Measurements from ENCODE around the gene NPHS1. TPM values are rescaled to one million over a fixed set of nuclear protein-coding genes. Genes with fewer than 3 reads are reported as not detected.

The NPHS1 gene
- total and polyA plus RNA-seq, 2 donors, result 0.34 to 2.4 TPM

- Histone ChIP-seq H3K27me3 (ENCODE audit: control insufficient read depth in 2 of 2, insufficient read depth in 1 of 2, low read length in 1 of 2) (no peaks in the 10 kb centered on the region), H3K36me3 (ENCODE audit: control insufficient read depth in 2 of 2, insufficient read depth in 2 of 2, low read length in 1 of 2) (no peaks in the 10 kb centered on the region), H3K9me3 (ENCODE audit: control insufficient read depth in 2 of 2, insufficient read depth in 1 of 2, low read length in 1 of 2) (no peaks in the 10 kb centered on the region), H3K27ac (ENCODE audit: low read depth in 1 of 2, low read length in 1 of 2) (no peak overlapping the region), H3K4me1 (ENCODE audit: control insufficient read depth in 2 of 2, insufficient read depth in 2 of 2, low read length in 2 of 2) (no peaks in the 10 kb centered on the region), H3K4me3 (ENCODE audit: low read length in 2 of 2) (no peak overlapping the region)
- no peak for DNase-seq (ENCODE audit: low read depth in 6 of 9, low spot score in 9 of 9)
- 87% methylated on average over 4 of the region's 4 CpGs for WGBS
Observed at GRCh38 chr19:35832054-35832453, 20.2 kb downstream of the NPHS1 start.

- WGBS, result 88% methylated on average over 18 of the region's 18 CpGs
- Histone ChIP-seq H3K27ac (ENCODE audit: low read depth in 1 of 2, low read length in 1 of 2) (no peak overlapping the region), H3K4me1 (ENCODE audit: control insufficient read depth in 2 of 2, insufficient read depth in 2 of 2, low read length in 2 of 2) (no peaks in the 10 kb centered on the region), H3K36me3 (ENCODE audit: control insufficient read depth in 2 of 2, insufficient read depth in 2 of 2, low read length in 1 of 2) (no peaks in the 10 kb centered on the region), H3K9me3 (ENCODE audit: control insufficient read depth in 2 of 2, insufficient read depth in 1 of 2, low read length in 1 of 2) (no peaks in the 10 kb centered on the region), H3K4me3 (ENCODE audit: low read length in 2 of 2) (no peak overlapping the region), H3K27me3 (ENCODE audit: control insufficient read depth in 2 of 2, insufficient read depth in 1 of 2, low read length in 1 of 2) (no peaks in the 10 kb centered on the region)
- no peak for DNase-seq (ENCODE audit: low read depth in 6 of 9, low spot score in 9 of 9)
Observed at GRCh38 chr19:35830986-35831385, 21.3 kb downstream of the NPHS1 start.

GRCh38 chr19:35828692-35829301, 23.5 kb downstream of the NPHS1 start:
- H3K9me3 ChIP-seq (ENCODE audit: control insufficient read depth in 2 of 2, insufficient read depth in 1 of 2, low read length in 1 of 2), result no peaks in the 10 kb centered on the region
- WGBS, result 18% methylated on average over 12 of the region's 12 CpGs
- H3K4me3 ChIP-seq (ENCODE audit: low read length in 2 of 2), result no peak overlapping the region
- DNase-seq (ENCODE audit: low read depth in 6 of 9, low spot score in 9 of 9), result peak; percentile 38 to 79 (median 64)
- no peaks in the 10 kb centered on the region for H3K4me1 ChIP-seq (ENCODE audit: control insufficient read depth in 2 of 2, insufficient read depth in 2 of 2, low read length in 2 of 2)
- H3K27ac ChIP-seq (ENCODE audit: low read depth in 1 of 2, low read length in 1 of 2), result no peak overlapping the region
- no peaks in the 10 kb centered on the region for H3K36me3 ChIP-seq (ENCODE audit: control insufficient read depth in 2 of 2, insufficient read depth in 2 of 2, low read length in 1 of 2)
- H3K27me3 ChIP-seq (ENCODE audit: control insufficient read depth in 2 of 2, insufficient read depth in 1 of 2, low read length in 1 of 2), result no peaks in the 10 kb centered on the region

- H3K27me3 ChIP-seq (ENCODE audit: control insufficient read depth in 2 of 2, insufficient read depth in 1 of 2, low read length in 1 of 2), result no peaks in the 10 kb centered on the region
- no peak for DNase-seq (ENCODE audit: low read depth in 6 of 9, low spot score in 9 of 9)
- H3K4me1 ChIP-seq (ENCODE audit: control insufficient read depth in 2 of 2, insufficient read depth in 2 of 2, low read length in 2 of 2), result no peaks in the 10 kb centered on the region
- H3K9me3 ChIP-seq (ENCODE audit: control insufficient read depth in 2 of 2, insufficient read depth in 1 of 2, low read length in 1 of 2), result no peaks in the 10 kb centered on the region
- no peak overlapping the region for H3K27ac ChIP-seq (ENCODE audit: low read depth in 1 of 2, low read length in 1 of 2)
- no peak overlapping the region for H3K4me3 ChIP-seq (ENCODE audit: low read length in 2 of 2)
- no peaks in the 10 kb centered on the region for H3K36me3 ChIP-seq (ENCODE audit: control insufficient read depth in 2 of 2, insufficient read depth in 2 of 2, low read length in 1 of 2)
- WGBS, result 90% methylated on average over 5 of the region's 5 CpGs
Observed at GRCh38 chr19:35824150-35824549, 28.2 kb downstream of the NPHS1 start.

- Histone ChIP-seq H3K4me3 (ENCODE audit: low read length in 2 of 2) (no peak overlapping the region), H3K9me3 (ENCODE audit: control insufficient read depth in 2 of 2, insufficient read depth in 1 of 2, low read length in 1 of 2) (no peaks in the 10 kb centered on the region), H3K27ac (ENCODE audit: low read depth in 1 of 2, low read length in 1 of 2) (no peak overlapping the region), H3K27me3 (ENCODE audit: control insufficient read depth in 2 of 2, insufficient read depth in 1 of 2, low read length in 1 of 2) (no peaks in the 10 kb centered on the region), H3K4me1 (ENCODE audit: control insufficient read depth in 2 of 2, insufficient read depth in 2 of 2, low read length in 2 of 2) (no peaks in the 10 kb centered on the region), H3K36me3 (ENCODE audit: control insufficient read depth in 2 of 2, insufficient read depth in 2 of 2, low read length in 1 of 2) (no peaks in the 10 kb centered on the region)
- DNase-seq (ENCODE audit: low read depth in 6 of 9, low spot score in 9 of 9), result no peak
- 64% methylated on average over 3 of the region's 3 CpGs for WGBS
Observed at GRCh38 chr19:35822579-35822978, 29.7 kb downstream of the NPHS1 start.

GRCh38 chr19:35818445-35818844, 33.9 kb downstream of the NPHS1 start:
- no peak overlapping the region for H3K27ac ChIP-seq (ENCODE audit: low read depth in 1 of 2, low read length in 1 of 2)
- H3K4me3 ChIP-seq (ENCODE audit: low read length in 2 of 2), result no peak overlapping the region
- H3K4me1 ChIP-seq (ENCODE audit: control insufficient read depth in 2 of 2, insufficient read depth in 2 of 2, low read length in 2 of 2), result no peaks in the 10 kb centered on the region
- no peak for DNase-seq (ENCODE audit: low read depth in 6 of 9, low spot score in 9 of 9)
- H3K9me3 ChIP-seq (ENCODE audit: control insufficient read depth in 2 of 2, insufficient read depth in 1 of 2, low read length in 1 of 2), result no peaks in the 10 kb centered on the region
- 87% methylated on average over 3 of the region's 3 CpGs for WGBS
- no peaks in the 10 kb centered on the region for H3K27me3 ChIP-seq (ENCODE audit: control insufficient read depth in 2 of 2, insufficient read depth in 1 of 2, low read length in 1 of 2)
- H3K36me3 ChIP-seq (ENCODE audit: control insufficient read depth in 2 of 2, insufficient read depth in 2 of 2, low read length in 1 of 2), result no peaks in the 10 kb centered on the region

- Histone ChIP-seq H3K27me3 (ENCODE audit: control insufficient read depth in 2 of 2, insufficient read depth in 1 of 2, low read length in 1 of 2) (no peaks in the 10 kb centered on the region), H3K9me3 (ENCODE audit: control insufficient read depth in 2 of 2, insufficient read depth in 1 of 2, low read length in 1 of 2) (no peaks in the 10 kb centered on the region), H3K36me3 (ENCODE audit: control insufficient read depth in 2 of 2, insufficient read depth in 2 of 2, low read length in 1 of 2) (no peaks in the 10 kb centered on the region), H3K4me1 (ENCODE audit: control insufficient read depth in 2 of 2, insufficient read depth in 2 of 2, low read length in 2 of 2) (no peaks in the 10 kb centered on the region), H3K4me3 (ENCODE audit: low read length in 2 of 2) (no peak overlapping the region), H3K27ac (ENCODE audit: low read depth in 1 of 2, low read length in 1 of 2) (no peak overlapping the region)
- WGBS, result 91% methylated on average over 9 of the region's 9 CpGs
- DNase-seq (ENCODE audit: low read depth in 6 of 9, low spot score in 9 of 9), result no peak
Observed at GRCh38 chr19:35816846-35817245, 35.5 kb downstream of the NPHS1 start.

- no peaks in the 10 kb centered on the region for H3K9me3 ChIP-seq (ENCODE audit: control insufficient read depth in 2 of 2, insufficient read depth in 1 of 2, low read length in 1 of 2)
- no peaks in the 10 kb centered on the region for H3K4me1 ChIP-seq (ENCODE audit: control insufficient read depth in 2 of 2, insufficient read depth in 2 of 2, low read length in 2 of 2)
- no peak overlapping the region for H3K27ac ChIP-seq (ENCODE audit: low read depth in 1 of 2, low read length in 1 of 2)
- no peaks in the 10 kb centered on the region for H3K27me3 ChIP-seq (ENCODE audit: control insufficient read depth in 2 of 2, insufficient read depth in 1 of 2, low read length in 1 of 2)
- WGBS, result 51% methylated on average over 6 of the region's 6 CpGs
- DNase-seq (ENCODE audit: low read depth in 6 of 9, low spot score in 9 of 9), result no peak
- no peak overlapping the region for H3K4me3 ChIP-seq (ENCODE audit: low read length in 2 of 2)
- no peaks in the 10 kb centered on the region for H3K36me3 ChIP-seq (ENCODE audit: control insufficient read depth in 2 of 2, insufficient read depth in 2 of 2, low read length in 1 of 2)
Observed at GRCh38 chr19:35816262-35816661, 36.0 kb downstream of the NPHS1 start.

GRCh38 chr19:35813043-35813890, 39.0 kb downstream of the NPHS1 start:
- 93% methylated on average over 11 of the region's 11 CpGs for WGBS

More at GRCh38 chr19:35813043-35813890, 39.0 kb downstream of the NPHS1 start:
- H3K27me3 ChIP-seq (ENCODE audit: control insufficient read depth in 2 of 2, insufficient read depth in 1 of 2, low read length in 1 of 2), result no peaks in the 10 kb centered on the region
- no peaks in the 10 kb centered on the region for H3K4me1 ChIP-seq (ENCODE audit: control insufficient read depth in 2 of 2, insufficient read depth in 2 of 2, low read length in 2 of 2)
- DNase-seq (ENCODE audit: low read depth in 6 of 9, low spot score in 9 of 9), result no peak
- H3K4me3 ChIP-seq (ENCODE audit: low read length in 2 of 2), result no peak overlapping the region
- no peaks in the 10 kb centered on the region for H3K36me3 ChIP-seq (ENCODE audit: control insufficient read depth in 2 of 2, insufficient read depth in 2 of 2, low read length in 1 of 2)
- no peak overlapping the region for H3K27ac ChIP-seq (ENCODE audit: low read depth in 1 of 2, low read length in 1 of 2)
- H3K9me3 ChIP-seq (ENCODE audit: control insufficient read depth in 2 of 2, insufficient read depth in 1 of 2, low read length in 1 of 2), result no peaks in the 10 kb centered on the region
